Aorta (tissue), 5 donors: ENCODE measurements around the gene SCML2. TPM values are rescaled to one million over a fixed set of nuclear protein-coding genes. Genes with fewer than 3 reads are reported as not detected.
"Not testable (repeated sequence)": the region's sequence is repeated elsewhere in the genome, so short reads cannot be mapped to it uniquely, and the experiment has no call there.

ENCODE experiments used
- ATAC-seq: fragments of 200-7000 bp; cut with Tn5 transposase; one replicate; pipeline ENCODE4 v1.9.1; 2022; ENCODE audit warnings: moderate library complexity; ENCODE audit not compliant: low FRiP score
- DNase-seq, 2 donors: peaks; one replicate each; pipeline ENCODE4 v3.0.0-alpha.2; 2020
- H3K27ac ChIP-seq, 2 donors: one replicate each; pipeline ENCODE4 v1.5.1; 2013; ENCODE audit warnings: low read length in 2 of 2, mild to moderate bottlenecking in 2 of 2, moderate library complexity in 2 of 2, control low read depth in 1 of 2, inconsistent platforms in 1 of 2, low read depth in 1 of 2
- H3K27me3 ChIP-seq, 2 donors: one replicate each; pipeline ENCODE4 v1.6.1; 2013; ENCODE audit warnings: control low read depth in 1 of 2, low read length in 1 of 2, mild to moderate bottlenecking in 1 of 2, moderate library complexity in 1 of 2; ENCODE audit not compliant: insufficient read depth in 2 of 2, control insufficient read depth in 1 of 2
- H3K36me3 ChIP-seq, 2 donors: one replicate each; pipeline ENCODE4 v1.6.1; 2013; ENCODE audit warnings: control low read depth in 1 of 2, low read length in 1 of 2, mild to moderate bottlenecking in 1 of 2; ENCODE audit not compliant: insufficient read depth in 2 of 2, control insufficient read depth in 1 of 2
- H3K4me1 ChIP-seq, 2 donors: one replicate each; pipeline ENCODE4 v1.6.1; 2013; ENCODE audit warnings: low read length in 2 of 2, control low read depth in 1 of 2, mild to moderate bottlenecking in 1 of 2, moderate library complexity in 1 of 2; ENCODE audit not compliant: insufficient read depth in 2 of 2, control insufficient read depth in 1 of 2
- H3K4me3 ChIP-seq, 2 donors: one replicate each; pipeline ENCODE4 v1.5.1; 2013; ENCODE audit warnings: low read length in 2 of 2, control low read depth in 1 of 2, mild to moderate bottlenecking in 1 of 2
- H3K9me3 ChIP-seq: one replicate; pipeline ENCODE4 v1.6.1; 2013; ENCODE audit warnings: mild to moderate bottlenecking, low read length; ENCODE audit not compliant: control insufficient read depth
- WGBS, 2 donors: extraction: QIAGEN DNeasy Blood & Tissue Kit; methylation state at CpG; one replicate each; pipeline ENCODE4 v1.1.7; 2013; 5-methylcytosine and 5-hydroxymethylcytosine counted together
- intact Hi-C, 2 donors: fragments of 100-400 bp; cut with DNase I; formaldehyde crosslinking; loops; one replicate each; pipeline versions ENCODE4 v1.14.2 to v1.15.0; 2022
- polyA plus RNA-seq, 2 donors: library from polyadenylated mRNA; stranded (reverse); fragments of 200-250 nt; gene quantifications; one replicate each; pipeline ENCODE4 v1.2.3, GENCODE V29; 2013
- total RNA-seq, 2 donors: library from RNA; stranded (reverse); fragmentation: NEBNext Ultra II Directional; extraction: Animal tissue kit (Norgen Biotek cat#: 25700); gene quantifications; one replicate each; pipeline ENCODE4 v1.2.1, GENCODE V29; 2021
- donor health status: healthy with polysubstance abuse.
- donor health status: Bipolar disorder and iron deficiency.
- donor health status: DM: no; HTN: no; CAD: no.
- donor health status: DM: no; HTN: no; CAD: no.
- donor health status: DM: yes; HTN: yes; CAD: no.

The SCML2 gene
- total and polyA plus RNA-seq, 4 donors, result 1.5 to 2.2 (median 1.9) TPM

DNA sequence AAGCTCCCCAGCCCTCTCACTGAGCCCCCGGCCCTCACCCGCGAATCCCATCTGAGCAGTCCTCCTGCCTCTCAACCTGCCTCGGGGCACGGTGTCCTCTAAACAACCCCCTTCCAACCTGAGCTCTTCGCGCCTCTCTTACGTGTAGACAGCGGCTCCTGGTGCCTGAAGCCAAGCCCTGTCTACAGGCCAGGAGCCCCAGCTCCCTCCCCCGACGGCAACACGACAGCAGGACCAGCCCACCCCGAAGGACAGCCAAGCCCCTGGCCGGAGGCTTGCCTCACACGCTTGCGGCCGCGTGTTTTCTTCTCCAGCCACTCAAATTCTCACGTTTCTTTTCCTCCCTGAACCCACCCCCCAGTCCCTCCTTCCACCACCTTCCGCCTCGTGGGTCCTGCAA lies 124.8 kb downstream of the SCML2 start:
- H3K4me1 ChIP-seq, H3K36me3 ChIP-seq, H3K4me3 ChIP-seq, H3K27me3 ChIP-seq, ATAC-seq, intact Hi-C loops, H3K9me3 ChIP-seq, DNase-seq, H3K27ac ChIP-seq: not testable (repeated sequence)
- WGBS, 2 donors, result 68 to 69% methylated on average over 15 to 19 of the region's 21 CpGs

DNA sequence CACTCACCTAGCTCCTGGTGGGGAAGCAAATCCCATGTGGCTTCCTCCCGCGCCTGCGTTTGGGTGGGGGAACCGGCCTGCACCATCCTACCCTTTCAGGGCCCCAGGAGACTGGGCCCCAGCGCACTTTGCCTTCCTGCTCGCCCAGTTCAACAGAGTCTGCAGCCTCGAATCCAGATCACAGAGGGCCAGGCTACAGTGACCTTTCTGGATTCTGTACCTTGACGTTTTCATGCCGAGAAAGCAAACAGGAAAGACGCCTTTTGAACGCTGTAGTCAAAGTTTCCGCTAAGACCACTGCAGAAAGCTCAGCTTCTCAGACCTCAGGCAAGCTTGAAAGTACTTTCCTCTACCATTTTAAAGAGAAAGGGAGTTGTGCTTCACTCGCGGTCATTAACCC lies 126.4 kb downstream of the SCML2 start:
- Histone ChIP-seq H3K9me3 (no peaks in the 10 kb centered on the region), H3K36me3 (no peaks in the 10 kb centered on the region), H3K4me1 (no peaks in the 10 kb centered on the region), H3K27me3 (no peaks in the 10 kb centered on the region), H3K27ac (no peak overlapping the region), H3K4me3 (no peak overlapping the region)
- no peak for DNase-seq
- no peak for ATAC-seq
- WGBS, 2 donors, result 85 to 87% methylated on average over 14 of the region's 14 CpGs
- intact Hi-C loops, result no loop called here

DNA sequence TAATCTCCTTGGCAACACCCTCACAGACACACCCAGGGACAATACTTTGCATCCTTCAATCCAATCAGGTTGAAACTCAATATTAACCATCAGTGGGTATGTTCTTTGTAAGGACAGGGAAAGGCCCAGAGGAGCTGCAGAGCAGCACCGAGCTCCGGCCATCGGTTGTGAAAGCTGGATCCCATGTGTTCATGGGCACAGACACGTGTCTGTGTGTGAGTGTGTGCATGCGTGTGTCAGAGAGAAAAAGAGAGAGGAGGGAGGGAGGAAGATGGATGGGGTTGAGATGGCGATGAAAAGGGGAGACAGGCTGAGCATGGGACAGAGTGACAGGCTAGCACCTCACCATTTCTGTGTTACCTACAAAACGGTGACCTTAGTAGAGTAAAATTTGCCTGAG lies 127.0 kb downstream of the SCML2 start:
- no peak overlapping the region for H3K4me3 ChIP-seq
- 78 to 85% methylated on average over 7 of the region's 7 CpGs for WGBS, 2 donors
- DNase-seq, result no peak

DNA sequence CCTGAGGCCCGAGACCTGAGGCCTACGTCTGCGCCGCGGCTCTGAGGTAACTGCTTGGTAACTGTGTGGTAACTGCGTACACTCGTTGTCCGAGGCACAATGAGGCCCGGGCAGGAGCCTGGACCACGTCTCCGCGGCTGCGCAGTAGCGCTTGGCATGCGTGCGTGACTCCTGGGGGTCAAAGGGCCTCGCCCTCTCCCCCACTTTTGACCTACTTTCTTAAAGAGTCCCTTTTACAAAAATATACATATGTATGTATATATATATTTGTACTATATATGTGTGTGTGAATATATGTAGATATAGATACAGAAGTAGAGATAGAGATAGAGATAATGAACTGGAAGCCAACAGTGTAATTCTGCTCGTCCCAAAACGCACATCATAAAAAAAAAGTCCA lies 133.7 kb downstream of the SCML2 start, which contains the start of gene BEND2:
TSS of gene BEND2 (minus strand) at position 101 of the 400 bp plus-strand sequence. CDS start 136 bp downstream, outside the sequence.
- intact Hi-C loops, result no loop called here
- ATAC-seq (no peak), DNase-seq (no peak)
- no peaks in the 10 kb centered on the region for H3K27me3 ChIP-seq
- WGBS, 2 donors, result 92 to 95% methylated on average over 19 of the region's 19 CpGs
- H3K27ac ChIP-seq, result no peak within 1 kb of the TSS
- no peaks in the 10 kb centered on the region for H3K4me1 ChIP-seq
- no peaks in the 10 kb centered on the region for H3K36me3 ChIP-seq
- no peak within 1 kb of the TSS for H3K4me3 ChIP-seq
- no peaks in the 10 kb centered on the region for H3K9me3 ChIP-seq

More for the DNA sequence above, 127.0 kb downstream of the SCML2 start:
- intact Hi-C loops, result no loop called here
- H3K36me3 ChIP-seq, result no peaks in the 10 kb centered on the region
- no peaks in the 10 kb centered on the region for H3K27me3 ChIP-seq
- no peak for ATAC-seq
- no peak overlapping the region for H3K27ac ChIP-seq
- no peaks in the 10 kb centered on the region for H3K9me3 ChIP-seq
- H3K4me1 ChIP-seq, result no peaks in the 10 kb centered on the region

DNA sequence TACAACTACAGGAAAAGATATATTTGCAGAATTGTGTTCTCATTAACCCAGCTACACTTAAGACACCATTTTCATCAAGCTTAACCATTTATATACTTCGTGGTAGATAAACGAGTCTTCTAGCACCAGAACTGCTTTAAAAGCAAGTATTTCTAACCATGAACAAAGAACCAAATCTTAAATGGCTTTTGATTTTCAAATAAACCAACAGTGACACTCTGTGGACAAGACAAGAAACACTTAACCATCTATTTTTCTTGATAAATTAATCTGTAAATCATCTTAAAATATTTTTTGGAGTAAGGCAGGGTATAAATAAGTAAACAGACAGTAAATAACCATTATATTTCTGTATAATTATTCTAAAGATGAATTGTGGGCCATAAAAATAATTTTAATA lies 144.0 kb downstream of the SCML2 start:
- Histone ChIP-seq H3K27me3 (no peaks in the 10 kb centered on the region), H3K9me3 (no peaks in the 10 kb centered on the region), H3K4me1 (no peaks in the 10 kb centered on the region), H3K4me3 (no peak overlapping the region), H3K36me3 (no peaks in the 10 kb centered on the region), H3K27ac (no peak overlapping the region)
- DNase-seq (no peak), ATAC-seq (no peak)
- 11 to 15% methylated on average over 2 of the region's 2 CpGs for WGBS, 2 donors
- intact Hi-C loops, result no loop called here

DNA sequence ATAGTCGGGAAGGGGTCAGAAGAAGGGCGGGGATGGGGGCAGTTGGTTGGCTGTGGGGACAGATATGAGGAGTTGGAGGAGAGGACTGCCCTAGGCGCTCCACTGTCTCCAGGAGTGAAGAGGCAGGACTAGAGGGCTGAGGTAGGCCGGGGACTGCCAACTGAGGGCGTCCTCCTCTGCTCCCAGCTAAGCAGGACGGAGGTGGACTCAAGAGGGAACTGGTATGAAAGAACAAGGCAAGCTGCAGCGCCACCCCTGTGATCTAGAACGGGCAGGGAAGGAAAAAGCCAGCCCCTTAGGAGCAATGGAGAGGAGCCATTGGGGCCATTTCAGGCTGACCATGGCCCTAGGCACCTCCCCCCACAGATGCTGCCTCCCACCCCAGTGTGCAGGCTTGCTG lies 147.8 kb downstream of the SCML2 start:
- no peak for ATAC-seq

DNA sequence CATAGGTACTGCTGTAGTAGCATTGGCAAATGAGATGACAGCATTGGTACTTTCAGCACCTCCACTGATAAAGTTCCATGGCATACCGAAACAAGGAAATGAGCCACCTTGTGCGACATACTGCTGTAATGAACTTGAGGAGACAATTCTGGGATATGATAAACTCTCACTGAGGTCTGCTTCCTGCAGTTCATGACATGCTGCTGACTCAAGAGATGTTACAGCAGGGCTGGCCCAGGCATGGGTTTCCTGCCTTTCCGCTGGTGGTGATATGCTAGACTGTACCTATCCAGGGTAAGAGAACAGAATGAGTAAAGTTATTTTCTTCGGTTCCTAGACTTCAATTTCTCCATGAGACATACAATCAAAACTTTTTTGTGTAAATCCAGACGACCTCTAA lies 150.9 kb downstream of the SCML2 start:
- ATAC-seq, result no peak
- WGBS, 2 donors, result 64 to 80% methylated on average over 5 of the region's 5 CpGs
- no peaks in the 10 kb centered on the region for H3K27me3 ChIP-seq
- H3K4me3 ChIP-seq, result no peak overlapping the region
- no peaks in the 10 kb centered on the region for H3K36me3 ChIP-seq
- intact Hi-C loops, result no loop called here
- no peaks in the 10 kb centered on the region for H3K9me3 ChIP-seq
- no peak for DNase-seq
- H3K27ac ChIP-seq, result no peak overlapping the region
- no peaks in the 10 kb centered on the region for H3K4me1 ChIP-seq

More for the DNA sequence above, 147.8 kb downstream of the SCML2 start:
- Histone ChIP-seq H3K4me1 (no peaks in the 10 kb centered on the region), H3K27me3 (no peaks in the 10 kb centered on the region), H3K36me3 (no peaks in the 10 kb centered on the region), H3K9me3 (no peaks in the 10 kb centered on the region), H3K27ac (no peak overlapping the region), H3K4me3 (no peak overlapping the region)
- no peak for DNase-seq
- WGBS, 2 donors, result 69 to 88% methylated on average over 8 of the region's 8 CpGs
- intact Hi-C loops, result no loop called here

DNA sequence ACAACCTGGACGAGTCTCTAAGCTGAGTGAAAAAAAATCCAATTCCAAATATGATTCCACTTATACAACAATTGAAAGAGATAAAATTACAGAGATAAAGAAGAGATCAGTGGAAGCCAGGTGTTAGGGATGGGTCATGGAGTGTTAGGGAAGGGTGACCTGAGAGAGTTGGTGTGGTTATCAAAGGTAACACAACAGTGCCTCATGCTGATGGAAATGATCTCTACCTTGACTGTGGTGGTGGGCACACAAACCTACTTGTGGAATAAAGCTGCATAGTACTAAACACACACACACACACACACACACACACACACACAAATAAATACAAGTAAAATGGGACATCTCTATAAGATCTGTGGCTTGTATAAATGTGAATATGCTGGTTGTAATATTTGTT lies 159.8 kb downstream of the SCML2 start:
- 35 to 49% methylated on average over 1 of the region's 1 CpG for WGBS, 2 donors
- intact Hi-C loops, result no loop called here
- Histone ChIP-seq H3K4me3 (no peak overlapping the region), H3K9me3 (no peaks in the 10 kb centered on the region), H3K27ac (no peak overlapping the region), H3K27me3 (no peaks in the 10 kb centered on the region), H3K4me1 (no peaks in the 10 kb centered on the region), H3K36me3 (no peaks in the 10 kb centered on the region)
- DNase-seq, result no peak
- no peak for ATAC-seq
